Mesendoderm (in vitro differentiated cells): ENCODE data around the gene SNIP1.
"Not testable (repeated sequence)": the region's sequence is repeated elsewhere in the genome, so short reads cannot be mapped to it uniquely, and the experiment has no call there.

Experiments
- DNase-seq: peaks from one replicate; pipeline ENCODE4 v3.0.0; 2013
- H2AK5ac ChIP-seq: 2 replicates; pipeline ENCODE4 v1.6.1; 2013; ENCODE audit warnings: low read length, inconsistent platforms
- H2BK120ac ChIP-seq: 2 replicates; pipeline ENCODE4 v1.6.1; 2013; ENCODE audit warnings: low read depth, mild to moderate bottlenecking, low read length, moderate library complexity, mixed read lengths
- H2BK15ac ChIP-seq: replicated peaks from 2 replicates; pipeline ENCODE4 v1.6.1; 2013; ENCODE audit warnings: low read depth, mild to moderate bottlenecking, moderate library complexity
- H2BK5ac ChIP-seq: 2 replicates; pipeline ENCODE4 v1.6.1; 2013; ENCODE audit warnings: low read length, inconsistent platforms
- H3K18ac ChIP-seq: 2 replicates; pipeline ENCODE4 v1.6.1; 2013; ENCODE audit warnings: mild to moderate bottlenecking, low read length, mixed read lengths
- H3K23ac ChIP-seq: one replicate; pipeline ENCODE4 v1.6.1; 2013; ENCODE audit warnings: low read length
- H3K27ac ChIP-seq: 2 replicates; pipeline ENCODE4 v1.5.1; 2013; ENCODE audit warnings: low read depth, mild to moderate bottlenecking, inconsistent platforms, low read length, moderate library complexity
- H3K27me3 ChIP-seq: 2 replicates; pipeline ENCODE4 v1.6.1; 2013; ENCODE audit warnings: low read length, control low read depth, mild to moderate bottlenecking, inconsistent platforms; ENCODE audit not compliant: insufficient read depth, poor library complexity
- H3K36me3 ChIP-seq: 2 replicates; pipeline ENCODE4 v1.6.1; 2013; ENCODE audit warnings: low read length, inconsistent platforms; ENCODE audit not compliant: control insufficient read depth, insufficient read depth
- H3K4ac ChIP-seq: one replicate; pipeline ENCODE4 v1.6.1; 2013; ENCODE audit warnings: low read depth, mild to moderate bottlenecking, low read length, moderate library complexity
- H3K4me1 ChIP-seq: 2 replicates; pipeline ENCODE4 v1.6.1; 2013; ENCODE audit warnings: low read depth, low read length, inconsistent platforms; ENCODE audit not compliant: control insufficient read depth
- H3K4me2 ChIP-seq: 2 replicates; pipeline ENCODE4 v1.6.1; 2013; ENCODE audit warnings: low read length
- H3K4me3 ChIP-seq: 2 replicates; pipeline ENCODE4 v1.5.1; 2013; ENCODE audit warnings: mild to moderate bottlenecking, low read length
- H3K56ac ChIP-seq: one replicate; pipeline ENCODE4 v1.6.1; 2013; ENCODE audit warnings: low read length
- H3K79me1 ChIP-seq: 2 replicates; pipeline ENCODE4 v1.6.1; 2013; ENCODE audit warnings: low read length, inconsistent platforms
- H3K79me2 ChIP-seq: 2 replicates; pipeline ENCODE4 v1.6.1; 2013; ENCODE audit warnings: mild to moderate bottlenecking, low read length; ENCODE audit not compliant: control insufficient read depth, insufficient read depth
- H3K9ac ChIP-seq: 2 replicates; pipeline ENCODE4 v1.6.1; 2013; ENCODE audit warnings: low read length, inconsistent platforms
- H4K5ac ChIP-seq: one replicate; pipeline ENCODE4 v1.6.1; 2013; ENCODE audit warnings: low read length
- H4K8ac ChIP-seq: one replicate; pipeline ENCODE4 v1.6.1; 2013; ENCODE audit warnings: low read depth, mild to moderate bottlenecking, control low read depth, low read length, moderate library complexity
- WGBS: extraction: QIAGEN DNeasy Blood & Tissue Kit; methylation state at CpG from one replicate; pipeline ENCODE4 v1.1.7; 2013; ENCODE audit warnings: low lambda C conversion rate, missing lambda C conversion rate; ENCODE audit not compliant: insufficient coverage; ENCODE audit errors: extremely low coverage; 5-methylcytosine and 5-hydroxymethylcytosine counted together

SNIP1 gene

GRCh38 chr1:37514350-37515184, 39.5 kb downstream of the SNIP1 start, which contains the start of gene MEAF6:
TSS of gene MEAF6 (minus strand) at chr1:37514766. CDS start at chr1:37514746, 20 bp downstream.
- peak; percentile 90 for DNase-seq
- Histone ChIP-seq H3K4ac (peak within 1 kb of the TSS; percentile 90), H3K9ac (peak within 1 kb of the TSS; percentile 91), H3K4me3 (peak within 1 kb of the TSS; percentile 80), H2BK5ac (no peak within 1 kb of the TSS), H3K27ac (peak within 1 kb of the TSS; percentile 86), H2BK120ac (no peak within 1 kb of the TSS), H2BK15ac (peak within 1 kb of the TSS; percentile 15), H3K23ac (peak within 1 kb of the TSS; percentile 34), H3K56ac (peak within 1 kb of the TSS; percentile 97), H3K18ac (peak within 1 kb of the TSS; percentile 94), H3K36me3 (no peaks in the 10 kb centered on the region), H3K27me3 (no peaks in the 10 kb centered on the region), H2AK5ac (no peak within 1 kb of the TSS), H3K79me2 (no peaks in the 10 kb centered on the region), H3K79me1 (peaks cover 3% of the 10 kb centered on the region), H3K4me1 (peaks cover 3% of the 10 kb centered on the region), H4K8ac (no peak within 1 kb of the TSS), H3K4me2 (peak within 1 kb of the TSS; percentile 84), H4K5ac (no peak within 1 kb of the TSS)
- no CpG with 5 or more reads among the region's 100 CpGs for WGBS

GRCh38 chr1:37513795-37514349, 40.2 kb downstream of the SNIP1 start:
- H3K4ac ChIP-seq: no peak overlapping the region
- H3K79me2 ChIP-seq: no peaks in the 10 kb centered on the region
- peak overlapping the region; percentile 97 for H3K56ac ChIP-seq
- H4K8ac ChIP-seq: no peak overlapping the region
- WGBS: no CpG with 5 or more reads among the region's 26 CpGs
- no peak overlapping the region for H2BK120ac ChIP-seq
- H4K5ac ChIP-seq: no peak overlapping the region
- H3K4me1 ChIP-seq: peaks cover 3% of the 10 kb centered on the region
- H2BK15ac ChIP-seq: no peak overlapping the region
- no peak overlapping the region for H2BK5ac ChIP-seq
- H3K9ac ChIP-seq: peak overlapping the region; percentile 91
- H3K27ac ChIP-seq: peak overlapping the region; percentile 82
- peaks cover under 1% of the 10 kb centered on the region for H3K36me3 ChIP-seq
- no peak overlapping the region for H2AK5ac ChIP-seq
- no peak overlapping the region for H3K23ac ChIP-seq
- peak overlapping the region; percentile 53 for H3K4me2 ChIP-seq
- H3K79me1 ChIP-seq: peaks cover 3% of the 10 kb centered on the region
- peak overlapping the region; percentile 94 for H3K18ac ChIP-seq
- peak overlapping the region; percentile 80 for H3K4me3 ChIP-seq
- peak; percentile 81 for DNase-seq
- no peaks in the 10 kb centered on the region for H3K27me3 ChIP-seq

GRCh38 chr1:37509181-37509580, 44.9 kb downstream of the SNIP1 start:
- H3K56ac ChIP-seq: no peak overlapping the region
- H4K8ac ChIP-seq: no peak overlapping the region
- no peak overlapping the region for H3K23ac ChIP-seq
- peak; percentile 64 for DNase-seq
- H4K5ac ChIP-seq: no peak overlapping the region
- H3K27ac ChIP-seq: no peak overlapping the region
- peaks cover 3% of the 10 kb centered on the region for H3K4me1 ChIP-seq
- H3K79me2 ChIP-seq: no peaks in the 10 kb centered on the region
- no peak overlapping the region for H3K4me3 ChIP-seq
- no peak overlapping the region for H2BK5ac ChIP-seq
- H3K4ac ChIP-seq: no peak overlapping the region
- H3K36me3 ChIP-seq: peaks cover 2% of the 10 kb centered on the region
- no peak overlapping the region for H3K18ac ChIP-seq
- H3K4me2 ChIP-seq: no peak overlapping the region
- WGBS: no CpG with 5 or more reads among the region's 4 CpGs
- H2AK5ac ChIP-seq: no peak overlapping the region
- H2BK15ac ChIP-seq: no peak overlapping the region
- H3K79me1 ChIP-seq: peaks cover 3% of the 10 kb centered on the region
- H3K9ac ChIP-seq: no peak overlapping the region
- H3K27me3 ChIP-seq: no peaks in the 10 kb centered on the region
- H2BK120ac ChIP-seq: no peak overlapping the region

GRCh38 chr1:37506740-37507139, 47.4 kb downstream of the SNIP1 start:
- peaks cover 4% of the 10 kb centered on the region for H3K36me3 ChIP-seq
- no peaks in the 10 kb centered on the region for H3K79me2 ChIP-seq
- no peak overlapping the region for H3K4ac ChIP-seq
- no peak overlapping the region for H2BK15ac ChIP-seq
- no peak for DNase-seq
- H4K5ac ChIP-seq: no peak overlapping the region
- no peak overlapping the region for H4K8ac ChIP-seq
- no peak overlapping the region for H3K23ac ChIP-seq
- H3K9ac ChIP-seq: no peak overlapping the region
- H3K18ac ChIP-seq: no peak overlapping the region
- H3K4me2 ChIP-seq: no peak overlapping the region
- no peak overlapping the region for H2BK120ac ChIP-seq
- H3K79me1 ChIP-seq: no peaks in the 10 kb centered on the region
- no CpG with 5 or more reads among the region's 2 CpGs for WGBS
- no peak overlapping the region for H3K56ac ChIP-seq
- no peaks in the 10 kb centered on the region for H3K4me1 ChIP-seq
- no peak overlapping the region for H2AK5ac ChIP-seq
- no peaks in the 10 kb centered on the region for H3K27me3 ChIP-seq
- H2BK5ac ChIP-seq: no peak overlapping the region
- no peak overlapping the region for H3K27ac ChIP-seq
- H3K4me3 ChIP-seq: no peak overlapping the region

- H3K36me3 ChIP-seq, H3K18ac ChIP-seq, H3K79me2 ChIP-seq, H4K8ac ChIP-seq, H3K27me3 ChIP-seq, H2BK120ac ChIP-seq, H2BK15ac ChIP-seq, H3K4me2 ChIP-seq, H3K4me1 ChIP-seq, DNase-seq, H2AK5ac ChIP-seq, H3K27ac ChIP-seq, H3K4ac ChIP-seq, H3K9ac ChIP-seq, H3K79me1 ChIP-seq, H3K23ac ChIP-seq, H4K5ac ChIP-seq, H3K4me3 ChIP-seq, H3K56ac ChIP-seq, H2BK5ac ChIP-seq: not testable (repeated sequence)
- WGBS: no CpG with 5 or more reads among the region's 2 CpGs
Observed at GRCh38 chr1:37502791-37503190, 51.3 kb downstream of the SNIP1 start.
